CD4-positive, alpha-beta T cell treated with Interleukin-1 beta for 1 hour (primary cell): ENCODE data around the gene PRODH.
"Not testable (repeated sequence)": the region's sequence is repeated elsewhere in the genome, so short reads cannot be mapped to it uniquely, and the experiment has no call there.

Experiments used
- DNase-seq, 2 donors: peaks; one replicate each; pipeline ENCODE4 v3.0.0-alpha.2; 2020 to 2022

Gene PRODH

GRCh38 chr22:18935889-18936529 lies at the start of gene PRODH:
Gene PRODH (minus strand): TSS chr22:18936293. CDS start chr22:18936287, 6 bp downstream.
- DNase-seq: no peak

GRCh38 chr22:18985780-18986179 lies 49.7 kb upstream of the PRODH start:
- no peak for DNase-seq

GRCh38 chr22:18984564-18984963 lies 48.5 kb upstream of the PRODH start:
- no peak for DNase-seq

- no peak for DNase-seq
Observed at GRCh38 chr22:18983120-18983651, 47.1 kb upstream of the PRODH start.

- DNase-seq: no peak
Observed at GRCh38 chr22:18980829-18981228, 44.7 kb upstream of the PRODH start.

- no peak for DNase-seq
Observed at GRCh38 chr22:18979957-18980356, 43.9 kb upstream of the PRODH start.

GRCh38 chr22:18978506-18978905 lies 42.4 kb upstream of the PRODH start:
- DNase-seq: no peak

GRCh38 chr22:18977824-18978425 lies 41.8 kb upstream of the PRODH start:
- DNase-seq: no peak

- DNase-seq: no peak
Observed at GRCh38 chr22:18976197-18976751, 40.2 kb upstream of the PRODH start.

- DNase-seq: no peak
Observed at GRCh38 chr22:18975434-18976196, 39.5 kb upstream of the PRODH start.

- no peak for DNase-seq
Observed at GRCh38 chr22:18974477-18975180, 38.5 kb upstream of the PRODH start.

- DNase-seq: no peak
Observed at GRCh38 chr22:18973264-18974031, 37.4 kb upstream of the PRODH start.

GRCh38 chr22:18972591-18972990 lies 36.5 kb upstream of the PRODH start:
- not testable (repeated sequence) for DNase-seq

GRCh38 chr22:18972029-18972428 lies 35.9 kb upstream of the PRODH start:
- DNase-seq: not testable (repeated sequence)

GRCh38 chr22:18971321-18971751 lies 35.2 kb upstream of the PRODH start:
- no peak for DNase-seq

GRCh38 chr22:18970948-18971315 lies 34.8 kb upstream of the PRODH start:
- DNase-seq: no peak

- no peak for DNase-seq
Observed at GRCh38 chr22:18970176-18970947, 34.3 kb upstream of the PRODH start.

- not testable (repeated sequence) for DNase-seq
Observed at GRCh38 chr22:18969158-18969942, 33.3 kb upstream of the PRODH start.

GRCh38 chr22:18968011-18968749 lies 32.1 kb upstream of the PRODH start:
- DNase-seq: no peak
